Activated T-cell treated with anti-CD3 and anti-CD28 coated beads, Interleukin-2, amount 50 U/mL, for 4 hours (primary cell): ENCODE measurements around the gene TMEM132D. TPM values are rescaled to one million over a fixed set of nuclear protein-coding genes. Genes with fewer than 3 reads are reported as not detected.
"Not testable (repeated sequence)": the region's sequence is repeated elsewhere in the genome, so short reads cannot be mapped to it uniquely, and the experiment has no call there.

Source experiments
- ATAC-seq, 2 donors: fragments of 200-7000 bp; cut with Tn5 transposase; one replicate each; pipeline ENCODE4 v1.10.0; 2021
- DNase-seq: peaks from one replicate; pipeline ENCODE4 v3.0.0-alpha.2; 2020
- H3K27me3 Mint-ChIP-seq: one replicate; pipeline ENCODE4 v1.8.0; 2021; ENCODE audit warnings: low read depth, mixed read lengths
- H3K36me3 Mint-ChIP-seq: one replicate; pipeline ENCODE4 v1.8.0; 2022; ENCODE audit warnings: mixed read lengths; ENCODE audit not compliant: insufficient read depth
- H3K4me1 Mint-ChIP-seq: one replicate; pipeline ENCODE4 v1.8.0; 2021; ENCODE audit warnings: low read depth, mixed read lengths
- H3K4me3 Mint-ChIP-seq: one replicate; pipeline ENCODE4 v1.8.0; 2021; ENCODE audit warnings: mild to moderate bottlenecking, moderate library complexity, mixed read lengths
- H3K9me3 Mint-ChIP-seq: one replicate; pipeline ENCODE4 v1.8.0; 2021; ENCODE audit warnings: mixed read lengths
- total RNA-seq, 3 donors: library from RNA; stranded (reverse); gene quantifications; one replicate each; pipeline ENCODE4 v1.2.1, GENCODE V29; 2021

TMEM132D gene
- total RNA-seq, 3 donors from 2014 or later = not detected

DNA sequence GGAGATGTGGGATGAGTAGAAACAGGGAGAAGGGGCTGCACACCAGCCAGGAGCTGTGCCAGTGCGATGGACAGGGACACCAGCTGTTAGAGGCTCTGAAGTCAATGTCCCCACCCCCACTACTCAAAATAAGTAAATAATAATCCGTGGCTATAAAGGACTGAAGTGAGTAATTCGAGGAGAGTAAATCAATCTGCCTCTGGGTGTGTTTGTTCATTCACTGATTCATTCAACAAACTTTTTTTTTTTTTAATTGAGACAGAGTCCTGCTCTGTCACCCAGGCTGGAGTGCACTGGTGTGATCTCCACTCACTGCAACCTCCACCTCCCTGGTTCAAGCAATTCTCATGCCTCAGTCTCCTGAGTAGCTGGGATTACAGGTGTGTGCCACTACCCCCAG lies 363.6 kb downstream of the TMEM132D start:
- ATAC-seq (no peak), DNase-seq (no peak)
- Mint-ChIP-seq H3K4me1 (no peaks in the 10 kb centered on the region), H3K4me3 (no peak overlapping the region), H3K36me3 (no peaks in the 10 kb centered on the region), H3K9me3 (peaks cover 7% of the 10 kb centered on the region), H3K27me3 (no peaks in the 10 kb centered on the region)

- H3K27me3 Mint-ChIP-seq, H3K4me1 Mint-ChIP-seq, H3K36me3 Mint-ChIP-seq, DNase-seq, ATAC-seq, H3K4me3 Mint-ChIP-seq, H3K9me3 Mint-ChIP-seq: not testable (repeated sequence)
Measured at GRCh38 chr12:129538724-129539335, 365.0 kb downstream of the TMEM132D start.

DNA sequence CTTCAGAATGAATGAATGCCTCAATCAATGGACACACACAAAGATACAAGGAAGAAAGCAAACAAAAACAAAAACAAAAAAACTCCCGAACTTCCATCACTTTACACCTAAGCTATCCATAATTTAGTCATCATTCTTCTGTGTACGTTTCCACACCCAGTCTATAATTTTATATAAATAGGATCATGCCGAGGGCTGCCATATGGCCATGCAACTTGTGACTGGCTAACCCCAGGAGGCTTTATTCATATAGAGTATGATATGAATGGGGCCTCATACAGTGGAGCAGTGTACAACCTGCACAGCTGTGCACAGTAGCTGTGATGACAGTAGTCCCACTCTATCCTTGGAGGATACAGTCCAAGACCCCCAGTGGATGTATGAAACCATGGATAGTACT lies 365.7 kb downstream of the TMEM132D start:
- Mint-ChIP-seq H3K27me3 (no peaks in the 10 kb centered on the region), H3K4me1 (no peaks in the 10 kb centered on the region), H3K4me3 (no peak overlapping the region), H3K9me3 (peaks cover 7% of the 10 kb centered on the region), H3K36me3 (no peaks in the 10 kb centered on the region)
- DNase-seq (no peak), ATAC-seq (no peak)

DNA sequence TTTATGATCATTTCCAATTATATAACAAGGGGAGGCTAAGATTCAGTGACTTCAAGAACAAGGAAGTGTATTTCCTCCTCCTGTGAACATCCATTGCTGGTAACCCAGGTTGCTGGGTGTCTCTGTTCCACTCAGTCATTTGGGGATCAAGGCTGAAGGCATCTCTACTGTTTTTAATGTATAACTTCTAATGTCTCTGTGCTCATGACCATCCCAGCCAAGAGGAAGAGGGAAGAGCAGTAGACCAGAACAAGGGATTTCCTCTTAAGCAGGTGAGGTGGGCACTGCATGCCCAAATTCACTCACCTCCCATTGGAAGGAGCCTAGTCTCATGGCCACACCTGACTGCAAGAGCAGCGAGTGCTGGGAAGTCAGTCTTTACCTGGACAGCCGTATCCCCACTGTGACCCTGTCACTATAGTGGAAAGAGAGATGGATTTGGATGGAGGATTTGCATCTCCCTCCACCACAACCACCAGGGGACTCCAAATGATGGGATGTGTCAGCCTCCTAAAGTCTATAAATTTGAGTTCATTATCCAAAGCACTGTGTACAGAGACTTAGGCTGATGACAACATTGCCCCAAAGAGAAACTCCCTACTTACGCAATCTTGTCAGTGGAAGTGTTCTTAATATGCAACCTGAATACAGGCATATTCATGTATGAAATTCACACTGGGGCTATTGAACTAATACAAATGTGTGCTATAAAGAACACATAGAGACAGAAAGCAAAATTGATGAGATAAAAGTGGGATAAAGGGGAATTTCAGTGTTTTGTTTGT lies 368.7 kb downstream of the TMEM132D start:
- H3K4me1 Mint-ChIP-seq = no peaks in the 10 kb centered on the region
- H3K4me3 Mint-ChIP-seq = no peak overlapping the region
- ATAC-seq (no peak), DNase-seq (no peak)
- no peaks in the 10 kb centered on the region for H3K36me3 Mint-ChIP-seq
- H3K9me3 Mint-ChIP-seq = peaks cover 3% of the 10 kb centered on the region
- H3K27me3 Mint-ChIP-seq = no peaks in the 10 kb centered on the region

GRCh38 chr12:129532707-129533499 lies 370.9 kb downstream of the TMEM132D start:
- Mint-ChIP-seq H3K36me3 (no peaks in the 10 kb centered on the region), H3K27me3 (no peaks in the 10 kb centered on the region), H3K4me1 (no peaks in the 10 kb centered on the region), H3K9me3 (peaks cover 3% of the 10 kb centered on the region), H3K4me3 (no peak overlapping the region)
- DNase-seq (no peak), ATAC-seq (no peak)

- ATAC-seq (no peak), DNase-seq (no peak)
- no peaks in the 10 kb centered on the region for H3K4me1 Mint-ChIP-seq
- H3K36me3 Mint-ChIP-seq = no peaks in the 10 kb centered on the region
- H3K27me3 Mint-ChIP-seq = no peaks in the 10 kb centered on the region
- H3K4me3 Mint-ChIP-seq = no peak overlapping the region
- peaks cover 3% of the 10 kb centered on the region for H3K9me3 Mint-ChIP-seq
Measured at GRCh38 chr12:129532082-129532481, 371.7 kb downstream of the TMEM132D start.

- Mint-ChIP-seq H3K4me3 (no peak overlapping the region), H3K4me1 (no peaks in the 10 kb centered on the region), H3K27me3 (no peaks in the 10 kb centered on the region), H3K36me3 (no peaks in the 10 kb centered on the region), H3K9me3 (no peaks in the 10 kb centered on the region)
- DNase-seq (no peak), ATAC-seq (no peak)
Measured at GRCh38 chr12:129530984-129531383, 372.8 kb downstream of the TMEM132D start.

DNA sequence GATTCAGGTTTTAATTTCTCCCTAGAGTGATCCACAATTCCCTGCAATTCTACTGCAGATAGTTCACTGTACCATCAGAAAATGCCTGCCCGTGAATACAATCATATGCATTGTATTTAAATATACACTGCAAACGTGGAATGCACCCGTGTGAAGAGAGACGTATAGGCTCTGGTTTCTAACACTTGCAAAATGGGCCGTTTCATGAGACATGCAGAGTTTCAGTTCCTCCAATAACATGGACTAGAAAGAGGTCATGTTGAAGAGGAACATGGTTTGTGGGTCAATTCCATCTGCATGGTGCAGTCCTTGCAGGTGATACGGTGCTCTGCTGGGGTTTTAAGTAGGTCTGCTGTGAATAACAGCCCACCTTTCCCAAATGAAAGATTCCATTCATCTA lies 373.3 kb downstream of the TMEM132D start:
- ATAC-seq = no peak
- no peaks in the 10 kb centered on the region for H3K36me3 Mint-ChIP-seq

GRCh38 chr12:129527506-129527905 lies 376.3 kb downstream of the TMEM132D start:
- H3K27me3 Mint-ChIP-seq = no peaks in the 10 kb centered on the region
- no peak for DNase-seq
- H3K4me1 Mint-ChIP-seq = no peaks in the 10 kb centered on the region
- H3K4me3 Mint-ChIP-seq = no peak overlapping the region
- ATAC-seq = no peak
- H3K36me3 Mint-ChIP-seq = no peaks in the 10 kb centered on the region
- no peaks in the 10 kb centered on the region for H3K9me3 Mint-ChIP-seq

More for the DNA sequence above, 373.3 kb downstream of the TMEM132D start:
- no peaks in the 10 kb centered on the region for H3K9me3 Mint-ChIP-seq
- no peak overlapping the region for H3K4me3 Mint-ChIP-seq
- H3K4me1 Mint-ChIP-seq = no peaks in the 10 kb centered on the region
- no peaks in the 10 kb centered on the region for H3K27me3 Mint-ChIP-seq
- no peak for DNase-seq

- H3K9me3 Mint-ChIP-seq = no peaks in the 10 kb centered on the region
- DNase-seq (no peak), ATAC-seq (no peak)
- no peaks in the 10 kb centered on the region for H3K27me3 Mint-ChIP-seq
- no peaks in the 10 kb centered on the region for H3K36me3 Mint-ChIP-seq
- no peak overlapping the region for H3K4me3 Mint-ChIP-seq
- H3K4me1 Mint-ChIP-seq = no peaks in the 10 kb centered on the region
Measured at GRCh38 chr12:129523621-129524020, 380.2 kb downstream of the TMEM132D start.

- Mint-ChIP-seq H3K36me3 (no peaks in the 10 kb centered on the region), H3K4me1 (no peaks in the 10 kb centered on the region), H3K9me3 (peaks cover 8% of the 10 kb centered on the region), H3K4me3 (no peak overlapping the region), H3K27me3 (no peaks in the 10 kb centered on the region)
- no peak for DNase-seq
- ATAC-seq = no peak
Measured at GRCh38 chr12:129520739-129521138, 383.1 kb downstream of the TMEM132D start.

DNA sequence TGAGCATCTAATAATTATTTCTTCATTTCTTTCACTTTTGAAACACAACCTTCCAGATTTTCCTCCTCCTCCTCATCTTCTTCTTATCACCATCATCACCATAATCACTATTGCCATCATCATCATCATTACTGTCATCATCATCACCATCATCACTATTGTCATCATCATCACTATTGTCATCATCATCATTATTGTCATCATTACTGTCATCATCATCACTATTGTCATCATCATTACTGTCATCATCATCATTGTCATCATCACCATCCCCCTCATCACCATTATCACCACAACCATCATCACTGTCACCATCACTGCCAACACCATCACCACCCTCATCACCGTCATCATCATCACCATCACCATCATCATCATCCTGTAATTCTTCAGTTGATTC lies 400.0 kb downstream of the TMEM132D start:
- H3K4me3 Mint-ChIP-seq = no peak overlapping the region
- H3K4me1 Mint-ChIP-seq = no peaks in the 10 kb centered on the region
- no peaks in the 10 kb centered on the region for H3K27me3 Mint-ChIP-seq
- H3K9me3 Mint-ChIP-seq = peaks cover 4% of the 10 kb centered on the region
- DNase-seq = no peak
- ATAC-seq = no peak
- H3K36me3 Mint-ChIP-seq = no peaks in the 10 kb centered on the region

- no peaks in the 10 kb centered on the region for H3K4me1 Mint-ChIP-seq
Measured at GRCh38 chr12:129496226-129496625, 407.6 kb downstream of the TMEM132D start.

GRCh38 chr12:129494766-129495165 lies 409.1 kb downstream of the TMEM132D start:
- H3K36me3 Mint-ChIP-seq = no peaks in the 10 kb centered on the region
- DNase-seq = no peak
- H3K9me3 Mint-ChIP-seq = peaks cover 6% of the 10 kb centered on the region
- ATAC-seq = no peak
- H3K27me3 Mint-ChIP-seq = no peaks in the 10 kb centered on the region
- H3K4me1 Mint-ChIP-seq = no peaks in the 10 kb centered on the region
- H3K4me3 Mint-ChIP-seq = no peak overlapping the region

More at GRCh38 chr12:129496226-129496625, 407.6 kb downstream of the TMEM132D start:
- no peak for DNase-seq
- Mint-ChIP-seq H3K4me3 (no peak overlapping the region), H3K27me3 (no peaks in the 10 kb centered on the region), H3K36me3 (no peaks in the 10 kb centered on the region), H3K9me3 (peaks cover 6% of the 10 kb centered on the region)
- ATAC-seq = no peak
